WTC11 (cell line): ENCODE data around the gene CD8A. TPM values are rescaled to one million over a fixed set of nuclear protein-coding genes. Genes with fewer than 3 reads are reported as not detected.

Experiments
- ATAC-seq: fragments of 200-7000 bp; cut with Tn5 transposase; 2 replicates; pipeline ENCODE4 v1.10.0; 2021; ENCODE audit warnings: mild to moderate bottlenecking, moderate library complexity
- CTCF ChIA-PET: fragments of 300-600 bp; sonication (Branson Sonifier 250); formaldehyde crosslinking; loops from one replicate; lab custom pipeline; 2021; ENCODE audit warnings: antibody characterized with exemption; lab: Charles Lee
- POLR2A ChIA-PET: fragments of 350-600 bp; sonication (Branson Sonifier 250); formaldehyde crosslinking; loops from one replicate; lab custom pipeline; 2021; ENCODE audit warnings: antibody characterized with exemption; lab: Charles Lee
- DNase-seq: peaks from one replicate; pipeline ENCODE4 v3.0.0; 2021; ENCODE audit warnings: low spot score
- H3K27ac Mint-ChIP-seq: 2 replicates; pipeline ENCODE4 v1.8.0; 2021; ENCODE audit warnings: mixed read lengths
- H3K27me3 Mint-ChIP-seq: 2 replicates; pipeline ENCODE4 v1.8.0; 2021; ENCODE audit warnings: low read depth, mild to moderate bottlenecking, moderate library complexity, mixed read lengths
- H3K36me3 Mint-ChIP-seq: 2 replicates; pipeline ENCODE4 v1.8.0; 2021; ENCODE audit warnings: mixed read lengths
- H3K4me1 Mint-ChIP-seq: 2 replicates; pipeline ENCODE4 v1.8.0; 2022; ENCODE audit warnings: mixed read lengths
- H3K4me3 Mint-ChIP-seq: 2 replicates; pipeline ENCODE4 v1.8.0; 2021; ENCODE audit warnings: mild to moderate bottlenecking, moderate library complexity, mixed read lengths
- H3K9me3 Mint-ChIP-seq: 2 replicates; pipeline ENCODE4 v1.8.0; 2021; ENCODE audit warnings: mixed read lengths
- CREB1 ChIP-seq: sonication (generic); formaldehyde crosslinking; IDR thresholded peaks from 2 replicates; pipeline ENCODE4 v1.8.0; 2023; ENCODE audit warnings: mild to moderate bottlenecking, missing genetic modification reagents
- ETV6 ChIP-seq: sonication (generic); formaldehyde crosslinking; IDR thresholded peaks from 2 replicates; pipeline ENCODE4 v1.8.1; 2022; ENCODE audit warnings: mild to moderate bottlenecking, missing genetic modification reagents
- FOXJ3 ChIP-seq: sonication (generic); formaldehyde crosslinking; IDR thresholded peaks from 2 replicates; pipeline ENCODE4 v1.9.0; 2021; ENCODE audit warnings: missing genetic modification reagents, mild to moderate bottlenecking, borderline replicate concordance
- JAZF1 ChIP-seq: fragments of 250-450 bp; sonication (Bioruptor Pico); IDR thresholded peaks from 2 replicates; pipeline ENCODE4 v1.9.0; 2021; ENCODE audit warnings: moderate library complexity, mild to moderate bottlenecking, inconsistent platforms
- MXD4 ChIP-seq: fragments of 250-450 bp; sonication (Bioruptor Pico); IDR thresholded peaks from 2 replicates; pipeline ENCODE4 v1.8.0; 2021; ENCODE audit warnings: mild to moderate bottlenecking, moderate library complexity, borderline replicate concordance
- NFYB ChIP-seq: sonication (generic); formaldehyde crosslinking; conservative IDR thresholded peaks from 2 replicates; pipeline ENCODE4 v1.8.0; 2022; ENCODE audit warnings: low read depth, missing genetic modification reagents
- NR1H2 ChIP-seq: sonication (generic); formaldehyde crosslinking; IDR thresholded peaks from 2 replicates; pipeline ENCODE4 v1.9.0; 2021; ENCODE audit warnings: mild to moderate bottlenecking, moderate library complexity, missing genetic modification reagents
- NR3C1 ChIP-seq: sonication (generic); formaldehyde crosslinking; conservative IDR thresholded peaks from 2 replicates; pipeline ENCODE4 v1.8.1; 2023; ENCODE audit warnings: low read depth, mild to moderate bottlenecking, missing genetic modification reagents
- PRRX2 ChIP-seq: fragments of 250-450 bp; sonication (Bioruptor Pico); IDR thresholded peaks from 2 replicates; pipeline ENCODE4 v1.8.0; 2021; ENCODE audit warnings: mild to moderate bottlenecking
- SMAD3 ChIP-seq: sonication (generic); formaldehyde crosslinking; IDR thresholded peaks from 2 replicates; pipeline ENCODE4 v1.8.0; 2022; ENCODE audit warnings: missing genetic modification reagents, mild to moderate bottlenecking, borderline replicate concordance
- SMAD4 ChIP-seq: sonication (generic); formaldehyde crosslinking; IDR thresholded peaks from 2 replicates; pipeline ENCODE4 v1.8.0; 2022; ENCODE audit warnings: mild to moderate bottlenecking, missing genetic modification reagents
- SOX15 ChIP-seq: fragments of 250-450 bp; sonication (Bioruptor Pico); IDR thresholded peaks from 2 replicates; pipeline ENCODE4 v1.9.0; 2021; ENCODE audit warnings: mild to moderate bottlenecking
- TEAD4 ChIP-seq: sonication (generic); formaldehyde crosslinking; IDR thresholded peaks from 2 replicates; pipeline ENCODE4 v1.8.0; 2022; ENCODE audit warnings: mild to moderate bottlenecking, missing genetic modification reagents
- ZBTB21 ChIP-seq: sonication (generic); formaldehyde crosslinking; IDR thresholded peaks from 2 replicates; pipeline ENCODE4 v1.8.1; 2023; ENCODE audit warnings: mild to moderate bottlenecking, missing genetic modification reagents, borderline replicate concordance
- ZNF121 ChIP-seq: sonication (generic); formaldehyde crosslinking; IDR thresholded peaks from 2 replicates; pipeline ENCODE4 v1.8.0; 2023; ENCODE audit warnings: missing genetic modification reagents
- ZNF138 ChIP-seq: sonication (generic); formaldehyde crosslinking; conservative IDR thresholded peaks from 2 replicates; pipeline ENCODE4 v1.8.1; 2022; ENCODE audit warnings: mild to moderate bottlenecking, moderate library complexity, missing genetic modification reagents
- ZNF232 ChIP-seq: sonication (generic); formaldehyde crosslinking; IDR thresholded peaks from 2 replicates; pipeline ENCODE4 v1.8.0; 2022; ENCODE audit warnings: mild to moderate bottlenecking, missing genetic modification reagents
- ZNF416 ChIP-seq: fragments of 250-450 bp; sonication (Bioruptor Pico); IDR thresholded peaks from 2 replicates; pipeline ENCODE4 v1.9.0; 2021; ENCODE audit warnings: mild to moderate bottlenecking, inconsistent platforms
- total RNA-seq: library from RNA; stranded (reverse); gene quantifications from 3 replicates; pipeline ENCODE4 v1.2.3, GENCODE V29; 2021
- TF ChIP-seq, protein P1 (sequence below): sonication (generic); formaldehyde crosslinking; IDR thresholded peaks from 2 replicates; pipeline ENCODE4 v1.8.0; 2022; ENCODE audit warnings: mild to moderate bottlenecking, missing genetic modification reagents
- TF ChIP-seq, protein P2 (sequence below): fragments of 250-450 bp; sonication (Bioruptor Pico); IDR thresholded peaks from 2 replicates; pipeline ENCODE4 v2.1.2; 2022; ENCODE audit warnings: mild to moderate bottlenecking, moderate library complexity
- TF ChIP-seq, protein P3 (sequence below): fragments of 250-450 bp; sonication (Bioruptor Pico); IDR thresholded peaks from 2 replicates; pipeline ENCODE4 v1.8.0; 2021; ENCODE audit warnings: mild to moderate bottlenecking
- TF ChIP-seq, protein P4 (sequence below): sonication (generic); formaldehyde crosslinking; IDR thresholded peaks from 2 replicates; pipeline ENCODE4 v1.8.0; 2022; ENCODE audit warnings: mild to moderate bottlenecking, missing genetic modification reagents
- TF ChIP-seq, protein P5 (sequence below): fragments of 250-450 bp; sonication (Bioruptor Pico); IDR thresholded peaks from 2 replicates; pipeline ENCODE4 v1.9.0; 2021; ENCODE audit warnings: mild to moderate bottlenecking

Gene CD8A
- total RNA-seq, 1 experiment from 2014 or later: 0.44 TPM

DNA sequence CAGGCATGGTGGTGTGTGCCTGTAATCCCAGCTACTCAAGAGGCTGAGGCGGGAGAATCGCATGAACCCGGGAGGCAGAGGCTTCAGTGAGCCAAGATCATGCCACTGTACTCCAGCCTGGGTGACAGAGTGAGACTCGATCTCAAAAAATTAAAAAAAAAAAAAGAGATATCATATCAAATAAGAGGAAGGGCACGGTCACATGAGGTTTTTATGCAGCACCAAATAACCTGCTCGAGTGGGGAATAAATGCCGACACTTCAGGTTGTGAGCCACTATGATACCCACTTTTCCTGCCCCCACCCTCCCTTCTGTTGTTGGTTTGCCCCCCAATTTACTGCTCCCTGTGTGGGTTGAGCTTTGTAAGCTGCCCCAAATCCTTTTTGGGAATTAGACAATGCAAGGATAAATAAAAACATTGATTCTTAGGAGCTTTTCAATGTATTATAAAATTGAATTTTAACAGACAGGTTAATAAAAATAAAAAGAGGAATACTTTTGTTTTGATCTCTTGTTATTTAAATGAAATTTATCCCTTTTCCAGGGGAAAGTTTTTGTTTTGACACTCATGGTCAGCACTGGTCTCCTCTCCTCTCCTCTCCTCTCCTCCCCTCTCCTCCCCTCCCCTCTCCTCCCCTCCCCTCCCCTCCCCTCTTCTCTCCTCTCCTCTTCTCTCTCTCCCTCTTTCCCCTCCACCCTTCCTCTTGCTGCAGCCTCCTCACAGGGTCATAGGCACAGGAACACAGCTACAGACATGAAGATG, 41.8 kb upstream of the CD8A start (continued):
- TF ChIP-seq, protein P1, sequence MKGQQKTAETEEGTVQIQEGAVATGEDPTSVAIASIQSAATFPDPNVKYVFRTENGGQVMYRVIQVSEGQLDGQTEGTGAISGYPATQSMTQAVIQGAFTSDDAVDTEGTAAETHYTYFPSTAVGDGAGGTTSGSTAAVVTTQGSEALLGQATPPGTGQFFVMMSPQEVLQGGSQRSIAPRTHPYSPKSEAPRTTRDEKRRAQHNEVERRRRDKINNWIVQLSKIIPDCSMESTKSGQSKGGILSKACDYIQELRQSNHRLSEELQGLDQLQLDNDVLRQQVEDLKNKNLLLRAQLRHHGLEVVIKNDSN (CRISPR knock-in tag): no peak
- TF ChIP-seq NFYB (CRISPR knock-in tag): no peak
- TF ChIP-seq CREB1 (CRISPR knock-in tag): no peak
- TF ChIP-seq, protein P2, sequence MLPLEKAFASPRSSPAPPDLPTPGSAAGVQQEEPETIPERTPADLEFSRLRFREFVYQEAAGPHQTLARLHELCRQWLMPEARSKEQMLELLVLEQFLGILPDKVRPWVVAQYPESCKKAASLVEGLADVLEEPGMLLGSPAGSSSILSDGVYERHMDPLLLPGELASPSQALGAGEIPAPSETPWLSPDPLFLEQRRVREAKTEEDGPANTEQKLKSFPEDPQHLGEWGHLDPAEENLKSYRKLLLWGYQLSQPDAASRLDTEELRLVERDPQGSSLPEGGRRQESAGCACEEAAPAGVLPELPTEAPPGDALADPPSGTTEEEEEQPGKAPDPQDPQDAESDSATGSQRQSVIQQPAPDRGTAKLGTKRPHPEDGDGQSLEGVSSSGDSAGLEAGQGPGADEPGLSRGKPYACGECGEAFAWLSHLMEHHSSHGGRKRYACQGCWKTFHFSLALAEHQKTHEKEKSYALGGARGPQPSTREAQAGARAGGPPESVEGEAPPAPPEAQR (CRISPR knock-in tag): no peak
- no peak for TF ChIP-seq SMAD3 (CRISPR knock-in tag)
- TF ChIP-seq SOX15: no peak

DNA sequence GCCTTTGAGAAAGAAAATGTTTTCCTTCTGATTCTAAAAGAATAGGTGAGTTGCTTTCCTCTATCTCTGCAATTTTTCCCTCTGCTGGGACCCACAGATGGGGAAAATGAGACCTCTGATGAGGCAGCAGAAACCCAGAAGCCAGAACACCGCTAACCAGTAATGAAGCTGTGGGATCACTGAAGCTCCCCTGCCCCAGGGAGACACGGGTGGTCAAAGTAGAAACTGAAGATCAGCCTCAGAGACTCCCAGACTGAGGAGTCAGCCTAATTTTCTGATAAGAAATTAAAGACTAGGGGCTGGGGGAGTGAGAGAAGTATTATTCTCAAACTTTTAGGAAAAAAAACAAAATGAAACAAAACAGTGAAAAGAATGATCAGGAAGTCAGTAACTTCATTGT, 40.8 kb upstream of the CD8A start:
- Mint-ChIP-seq H3K9me3 (no peaks in the 10 kb centered on the region), H3K4me3 (no peak overlapping the region), H3K36me3 (no peaks in the 10 kb centered on the region), H3K27ac (peak overlapping the region; percentile 79)
- ATAC-seq: peak; percentile 36; the same call in 1 of the 2 replicates
- CTCF ChIA-PET: no interaction called here
- no peak for DNase-seq
- TF ChIP-seq ZNF232 (CRISPR knock-in tag) (no peak), ETV6 (CRISPR knock-in tag) (no peak)
- TF ChIP-seq, protein P1 (CRISPR knock-in tag): no peak
- TF ChIP-seq, all 79 proteins: peak for 0
- POLR2A ChIA-PET: no interaction called here
- H3K4me1 Mint-ChIP-seq: peaks cover 22% of the 10 kb centered on the region
- no peaks in the 10 kb centered on the region for H3K27me3 Mint-ChIP-seq

DNA sequence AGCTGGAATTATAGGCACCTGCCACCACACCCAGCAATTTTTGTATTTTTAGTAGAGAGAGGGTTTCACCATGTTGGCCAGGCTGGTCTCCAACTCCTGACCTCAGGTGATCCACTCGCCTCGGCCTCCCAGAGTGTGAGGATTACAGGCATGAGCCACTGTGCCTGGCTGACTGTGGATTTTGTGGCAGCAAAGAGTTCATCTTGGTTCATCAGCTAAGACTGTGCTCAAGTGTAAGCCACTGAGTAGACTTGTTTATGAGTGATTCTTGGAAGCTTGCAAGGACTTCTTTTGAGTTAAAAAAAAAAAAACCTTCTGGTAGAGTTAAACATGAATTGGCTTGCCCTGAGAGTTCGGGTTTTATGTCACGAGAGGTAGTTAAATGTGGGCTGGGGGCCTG, 36.2 kb upstream of the CD8A start:
- TF ChIP-seq NR3C1 (CRISPR knock-in tag) (no peak), ZBTB21 (CRISPR knock-in tag) (no peak), FOXJ3 (CRISPR knock-in tag) (no peak), PRRX2 (CRISPR knock-in tag) (no peak), ZNF121 (no peak), SMAD4 (CRISPR knock-in tag) (no peak), SMAD3 (CRISPR knock-in tag) (no peak), NR1H2 (CRISPR knock-in tag) (no peak), TEAD4 (CRISPR knock-in tag) (no peak), MXD4 (CRISPR knock-in tag) (no peak), JAZF1 (CRISPR knock-in tag) (no peak), ZNF138 (CRISPR knock-in tag) (no peak), ZNF416 (no peak)
- TF ChIP-seq, protein P3, sequence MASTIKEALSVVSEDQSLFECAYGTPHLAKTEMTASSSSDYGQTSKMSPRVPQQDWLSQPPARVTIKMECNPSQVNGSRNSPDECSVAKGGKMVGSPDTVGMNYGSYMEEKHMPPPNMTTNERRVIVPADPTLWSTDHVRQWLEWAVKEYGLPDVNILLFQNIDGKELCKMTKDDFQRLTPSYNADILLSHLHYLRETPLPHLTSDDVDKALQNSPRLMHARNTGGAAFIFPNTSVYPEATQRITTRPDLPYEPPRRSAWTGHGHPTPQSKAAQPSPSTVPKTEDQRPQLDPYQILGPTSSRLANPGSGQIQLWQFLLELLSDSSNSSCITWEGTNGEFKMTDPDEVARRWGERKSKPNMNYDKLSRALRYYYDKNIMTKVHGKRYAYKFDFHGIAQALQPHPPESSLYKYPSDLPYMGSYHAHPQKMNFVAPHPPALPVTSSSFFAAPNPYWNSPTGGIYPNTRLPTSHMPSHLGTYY: no peak
- TF ChIP-seq, protein P4, sequence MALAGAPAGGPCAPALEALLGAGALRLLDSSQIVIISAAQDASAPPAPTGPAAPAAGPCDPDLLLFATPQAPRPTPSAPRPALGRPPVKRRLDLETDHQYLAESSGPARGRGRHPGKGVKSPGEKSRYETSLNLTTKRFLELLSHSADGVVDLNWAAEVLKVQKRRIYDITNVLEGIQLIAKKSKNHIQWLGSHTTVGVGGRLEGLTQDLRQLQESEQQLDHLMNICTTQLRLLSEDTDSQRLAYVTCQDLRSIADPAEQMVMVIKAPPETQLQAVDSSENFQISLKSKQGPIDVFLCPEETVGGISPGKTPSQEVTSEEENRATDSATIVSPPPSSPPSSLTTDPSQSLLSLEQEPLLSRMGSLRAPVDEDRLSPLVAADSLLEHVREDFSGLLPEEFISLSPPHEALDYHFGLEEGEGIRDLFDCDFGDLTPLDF (CRISPR knock-in tag): no peak
- TF ChIP-seq, protein P5, sequence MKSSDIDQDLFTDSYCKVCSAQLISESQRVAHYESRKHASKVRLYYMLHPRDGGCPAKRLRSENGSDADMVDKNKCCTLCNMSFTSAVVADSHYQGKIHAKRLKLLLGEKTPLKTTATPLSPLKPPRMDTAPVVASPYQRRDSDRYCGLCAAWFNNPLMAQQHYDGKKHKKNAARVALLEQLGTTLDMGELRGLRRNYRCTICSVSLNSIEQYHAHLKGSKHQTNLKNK (CRISPR knock-in tag): no peak
- ChIA-PET POLR2A (no interaction called here), CTCF (no interaction called here)
- peaks cover 12% of the 10 kb centered on the region for H3K4me1 Mint-ChIP-seq
- ATAC-seq: no peak
- DNase-seq: no peak
- H3K9me3 Mint-ChIP-seq: peaks cover 11% of the 10 kb centered on the region
- no peak overlapping the region for H3K27ac Mint-ChIP-seq
- peaks cover 6% of the 10 kb centered on the region for H3K36me3 Mint-ChIP-seq
- no peak overlapping the region for H3K4me3 Mint-ChIP-seq
- no peaks in the 10 kb centered on the region; the same call in 1 of the 2 replicates for H3K27me3 Mint-ChIP-seq
